Activated CD8-positive, alpha-beta memory T cell treated with anti-CD3 and anti-CD28 coated beads, Interleukin-2, amount 50 U/mL, for 48 hours (primary cell): ENCODE results near the gene SPEF2.
"Not testable (repeated sequence)": the region's sequence is repeated elsewhere in the genome, so short reads cannot be mapped to it uniquely, and the experiment has no call there.

Experiments used
- DNase-seq: peaks from one replicate; pipeline ENCODE4 v3.0.0-alpha.2; 2020

The SPEF2 gene

GRCh38 chr5:35826056-35826455 lies 208.4 kb downstream of the SPEF2 start:
- DNase-seq: no peak

GRCh38 chr5:35826554-35826953 lies 208.9 kb downstream of the SPEF2 start:
- DNase-seq: no peak

GRCh38 chr5:35828082-35828598 lies 210.5 kb downstream of the SPEF2 start:
- DNase-seq: no peak

GRCh38 chr5:35830587-35830986 lies 212.9 kb downstream of the SPEF2 start:
- no peak for DNase-seq

GRCh38 chr5:35832762-35833161 lies 215.1 kb downstream of the SPEF2 start:
- no peak for DNase-seq

DNA sequence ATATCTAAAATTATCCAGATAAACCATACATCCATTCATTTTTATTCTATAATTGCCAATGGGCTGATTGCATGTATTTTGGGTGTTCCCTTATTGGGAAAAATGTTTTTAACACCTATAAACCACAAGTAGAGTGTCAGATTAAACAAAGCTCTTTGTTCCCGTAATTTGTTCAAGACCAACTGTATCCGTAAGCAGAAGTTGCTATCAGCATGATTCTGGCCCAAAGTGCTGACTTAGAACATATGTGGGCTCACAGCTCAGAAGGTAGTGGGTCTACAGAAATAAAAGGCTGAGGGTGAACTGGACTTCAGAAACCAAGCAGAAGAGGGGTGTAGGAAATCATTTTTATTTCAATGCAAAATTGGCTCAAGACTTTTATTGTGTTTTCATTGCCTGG lies 215.6 kb downstream of the SPEF2 start:
- DNase-seq: no peak

GRCh38 chr5:35835796-35836742 lies 218.4 kb downstream of the SPEF2 start:
- no peak for DNase-seq

DNA sequence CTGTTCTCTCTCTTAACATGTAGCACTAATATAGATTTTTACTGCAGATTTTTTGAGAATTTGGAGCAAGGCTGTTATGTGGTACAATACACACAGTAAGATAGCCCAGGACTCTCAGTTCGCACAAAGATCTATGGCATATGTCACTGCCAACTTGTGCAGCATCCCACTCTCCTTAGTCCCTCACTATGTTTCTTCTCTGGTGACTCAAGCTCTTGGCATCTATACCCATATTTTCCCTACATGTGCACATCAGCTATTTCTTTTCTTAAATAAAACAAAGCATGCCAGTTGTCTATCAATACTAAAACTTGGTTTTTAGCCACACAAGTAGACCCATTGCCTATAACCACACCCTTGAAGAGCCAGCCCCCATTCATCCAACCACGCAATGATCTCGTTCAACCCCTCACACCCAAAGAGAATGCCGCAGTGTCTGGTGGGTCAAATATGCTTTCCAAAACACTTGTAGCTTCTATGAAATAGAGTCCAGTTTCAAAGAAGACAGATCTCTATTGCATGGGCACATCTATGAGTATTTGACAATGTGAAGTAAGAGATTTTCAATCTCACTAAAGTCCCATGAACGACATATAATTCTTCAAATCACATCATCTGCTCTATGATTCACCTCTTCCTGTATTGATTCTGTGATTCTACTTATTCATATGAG lies 220.8 kb downstream of the SPEF2 start:
- no peak for DNase-seq

DNA sequence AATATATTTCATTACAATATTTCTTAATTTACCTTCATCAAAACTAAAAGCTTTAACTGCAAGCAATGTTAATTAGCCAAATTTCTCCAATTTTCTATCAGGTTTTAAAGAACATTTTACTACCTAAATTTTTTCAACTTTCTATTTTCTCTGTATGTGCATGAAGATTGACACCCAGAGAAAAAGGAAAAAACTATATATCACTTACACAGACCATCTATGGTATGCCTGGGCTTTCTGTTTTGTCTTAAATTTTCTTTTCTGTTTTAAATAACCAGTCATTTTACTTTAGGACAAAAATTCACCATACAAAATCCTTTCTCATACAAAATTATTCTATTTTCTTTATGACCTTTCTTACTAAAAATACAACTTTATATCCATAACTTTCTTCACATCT lies 225.2 kb downstream of the SPEF2 start:
- no peak for DNase-seq

GRCh38 chr5:35845508-35845907 lies 227.8 kb downstream of the SPEF2 start:
- not testable (repeated sequence) for DNase-seq

DNA sequence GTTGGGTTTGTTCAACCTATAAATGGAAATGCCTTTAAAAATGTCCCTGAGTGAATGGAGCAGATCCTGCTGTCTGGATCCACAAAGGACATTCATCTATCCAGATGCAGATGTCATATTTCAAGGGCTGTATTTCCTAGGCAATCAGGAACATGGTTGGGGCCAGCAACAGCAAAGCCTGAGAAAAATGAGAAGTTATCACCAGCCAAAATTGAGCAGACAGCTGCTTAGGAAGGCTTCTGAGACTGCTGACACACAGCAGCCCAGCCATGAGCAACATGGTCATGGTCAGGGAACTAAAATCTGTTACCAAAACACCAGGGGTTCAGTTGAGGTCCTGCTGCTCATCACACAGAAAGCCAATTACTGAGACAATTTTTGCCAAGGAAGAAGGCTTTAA lies 229.8 kb downstream of the SPEF2 start:
- DNase-seq: no peak

- DNase-seq: no peak
Observed at GRCh38 chr5:35847961-35848360, 230.3 kb downstream of the SPEF2 start.

- DNase-seq: no peak
Observed at GRCh38 chr5:35849860-35850259, 232.2 kb downstream of the SPEF2 start.

- no peak for DNase-seq
Observed at GRCh38 chr5:35850967-35851680, 233.5 kb downstream of the SPEF2 start.

DNA sequence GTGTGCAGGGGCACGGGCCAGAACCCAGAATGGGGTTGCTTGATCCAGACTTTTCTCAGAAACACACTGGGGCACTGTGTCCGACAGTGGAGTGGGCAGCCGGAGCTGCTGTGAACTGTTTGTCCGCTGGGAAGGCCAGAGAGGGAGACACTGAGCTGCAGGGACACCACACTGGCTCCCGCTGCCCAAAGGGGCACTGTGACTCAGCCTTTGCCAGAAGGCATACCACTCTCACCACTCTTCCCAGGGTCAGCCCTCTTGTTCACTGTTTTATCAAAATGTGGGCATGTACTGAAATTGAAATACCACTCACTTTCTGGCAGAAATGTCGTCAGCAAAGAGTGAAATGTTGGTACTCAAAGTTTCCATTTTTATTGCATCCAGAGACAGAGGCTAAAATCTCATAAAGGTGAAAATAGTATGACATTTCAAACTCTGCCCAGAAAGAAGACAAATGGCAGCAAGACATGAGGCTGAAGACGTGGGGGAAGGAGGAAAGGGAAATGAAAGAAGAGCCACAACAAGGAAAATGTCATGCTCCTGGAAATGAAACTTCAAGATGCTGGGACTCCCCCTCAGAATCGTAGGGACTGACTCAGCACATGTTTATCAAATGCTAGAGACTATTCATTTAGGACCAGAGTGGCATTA lies 234.5 kb downstream of the SPEF2 start:
- peak; percentile 74 for DNase-seq

- no peak for DNase-seq
Observed at GRCh38 chr5:35852773-35853172, 235.1 kb downstream of the SPEF2 start.

GRCh38 chr5:35853631-35854030 lies 236.0 kb downstream of the SPEF2 start:
- peak; percentile 80 for DNase-seq

GRCh38 chr5:35854248-35854647 lies 236.6 kb downstream of the SPEF2 start:
- no peak for DNase-seq

DNA sequence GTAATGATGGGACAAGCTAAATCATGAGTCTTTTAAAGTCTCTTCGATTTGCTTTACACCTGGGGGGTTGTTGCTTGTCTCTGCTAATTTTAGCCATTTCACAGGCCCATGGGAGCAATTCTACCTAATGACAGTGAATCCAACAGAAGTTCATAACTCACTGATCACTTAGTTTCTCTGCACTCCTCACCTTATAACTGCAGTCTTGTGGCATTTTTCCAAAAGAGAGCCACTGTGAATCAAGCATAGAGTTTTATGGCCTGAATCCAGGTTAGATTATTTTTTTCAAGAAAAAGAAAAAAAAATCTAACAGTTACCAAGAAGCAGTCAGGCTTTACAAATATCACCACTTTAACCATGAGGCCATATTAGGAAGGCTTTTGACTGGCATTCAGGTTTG lies 237.5 kb downstream of the SPEF2 start:
- DNase-seq: no peak

- DNase-seq: not testable (repeated sequence)
Observed at GRCh38 chr5:35856186-35856764, 238.6 kb downstream of the SPEF2 start.

- DNase-seq: no peak
Observed at GRCh38 chr5:35856765-35857351, 239.2 kb downstream of the SPEF2 start, which contains the start of gene IL7R. TSS of gene IL7R (plus strand) at chr5:35856891. CDS start at chr5:35856978, 87 bp downstream.
